ENCODE measurements around the gene PSORS1C1. TPM values are rescaled to one million over a fixed set of nuclear protein-coding genes. Genes with fewer than 3 reads are reported as not detected.
"Not testable (repeated sequence)": the region's sequence is repeated elsewhere in the genome, so short reads cannot be mapped to it uniquely, and the experiment has no call there.

PSORS1C1 gene
- polyA plus RNA-seq, 4 donors: 0.19 to 40.5 (median 19.6) TPM

- FAIRE-seq (no peak), DNase-seq (no peak)
- H3K27ac ChIP-seq (ENCODE audit: low read depth in 1 of 3, low read length in 2 of 3): no peak overlapping the region
- H3K4me3 ChIP-seq (ENCODE audit: low read depth in 1 of 3, low read length in 3 of 3): no peak overlapping the region
- 83 to 88% (median 87%) methylated on average over 13 of the region's 13 CpGs for WGBS, 3 donors
- H3K36me3 ChIP-seq (ENCODE audit: control insufficient read depth in 3 of 3, insufficient read depth in 2 of 3, low read depth in 1 of 3, low read length in 3 of 3): peaks cover 0 to 13% (median 0%) of the 10 kb centered on the region in 3 donors
- no peaks in the 10 kb centered on the region for H3K9me3 ChIP-seq (ENCODE audit: control insufficient read depth in 2 of 2, insufficient read depth in 1 of 2, low read depth in 1 of 2, low read length in 1 of 2)
- H3K27me3 ChIP-seq (ENCODE audit: control insufficient read depth in 3 of 3, insufficient read depth in 3 of 3, low read length in 3 of 3): peaks cover 0 to 2% (median 0%) of the 10 kb centered on the region in 3 donors
- peaks cover 0 to 9% (median 3%) of the 10 kb centered on the region in 3 donors for H3K4me1 ChIP-seq (ENCODE audit: control insufficient read depth in 3 of 3, insufficient read depth in 2 of 3, low read depth in 1 of 3, low read length in 2 of 3)
These were observed 48.0 kb downstream of the PSORS1C1 start for GRCh38 chr6:31162463-31163165.

GRCh38 chr6:31163922-31164321, 49.3 kb downstream of the PSORS1C1 start:
- FAIRE-seq (no peak), DNase-seq (no peak)
- Histone ChIP-seq H3K4me1 (ENCODE audit: control insufficient read depth in 3 of 3, insufficient read depth in 2 of 3, low read depth in 1 of 3, low read length in 2 of 3) (peaks cover 0 to 6% (median 3%) of the 10 kb centered on the region in 3 donors), H3K36me3 (ENCODE audit: control insufficient read depth in 3 of 3, insufficient read depth in 2 of 3, low read depth in 1 of 3, low read length in 3 of 3) (peaks cover 0 to 13% (median 0%) of the 10 kb centered on the region in 3 donors), H3K9me3 (ENCODE audit: control insufficient read depth in 2 of 2, insufficient read depth in 1 of 2, low read depth in 1 of 2, low read length in 1 of 2) (no peaks in the 10 kb centered on the region), H3K27ac (ENCODE audit: low read depth in 1 of 3, low read length in 2 of 3) (no peak overlapping the region), H3K4me3 (ENCODE audit: low read depth in 1 of 3, low read length in 3 of 3) (no peak overlapping the region), H3K27me3 (ENCODE audit: control insufficient read depth in 3 of 3, insufficient read depth in 3 of 3, low read length in 3 of 3) (peaks cover 0 to 2% (median 0%) of the 10 kb centered on the region in 3 donors)

DNA sequence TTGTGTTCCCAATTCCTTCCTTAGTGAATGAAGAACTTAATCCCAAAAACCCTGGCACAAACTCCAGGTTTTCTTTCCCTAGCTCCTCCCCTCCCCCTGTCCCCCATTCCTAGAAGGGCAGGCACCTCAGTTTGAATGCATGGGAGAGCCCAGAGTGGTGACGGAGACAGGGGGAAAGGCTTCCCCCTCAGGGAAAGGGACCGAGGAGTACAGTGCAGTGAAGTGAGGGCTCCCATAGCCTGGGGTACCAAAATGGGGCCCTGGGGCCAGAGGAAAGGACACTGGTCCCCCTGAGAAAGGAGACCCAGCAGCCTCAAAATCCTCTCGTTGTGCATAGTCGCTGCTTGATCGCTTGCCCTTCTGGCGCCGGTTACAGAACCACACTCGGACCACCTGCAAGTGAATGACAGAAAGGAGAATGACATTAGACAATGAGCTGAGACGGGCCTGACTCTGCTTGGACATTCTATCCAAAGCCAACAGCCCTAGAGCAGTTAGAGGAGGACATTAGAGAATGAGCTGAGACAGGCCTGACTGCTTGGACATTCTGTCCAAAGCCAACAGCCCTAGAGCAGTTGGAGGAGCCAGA, 50.0 kb downstream of the PSORS1C1 start:
- not testable (repeated sequence) for DNase-seq; H3K27ac ChIP-seq (ENCODE audit: low read depth in 1 of 3, low read length in 2 of 3); H3K4me1 ChIP-seq (ENCODE audit: control insufficient read depth in 3 of 3, insufficient read depth in 2 of 3, low read depth in 1 of 3, low read length in 2 of 3); FAIRE-seq; H3K27me3 ChIP-seq (ENCODE audit: control insufficient read depth in 3 of 3, insufficient read depth in 3 of 3, low read length in 3 of 3); H3K4me3 ChIP-seq (ENCODE audit: low read depth in 1 of 3, low read length in 3 of 3); H3K9me3 ChIP-seq (ENCODE audit: control insufficient read depth in 2 of 2, insufficient read depth in 1 of 2, low read depth in 1 of 2, low read length in 1 of 2)
- 91 to 96% (median 95%) methylated on average over 7 of the region's 9 CpGs for WGBS, 3 donors
- H3K36me3 ChIP-seq (ENCODE audit: control insufficient read depth in 3 of 3, insufficient read depth in 2 of 3, low read depth in 1 of 3, low read length in 3 of 3): peaks cover 0 to 13% (median 0%) of the 10 kb centered on the region in 3 donors

DNA sequence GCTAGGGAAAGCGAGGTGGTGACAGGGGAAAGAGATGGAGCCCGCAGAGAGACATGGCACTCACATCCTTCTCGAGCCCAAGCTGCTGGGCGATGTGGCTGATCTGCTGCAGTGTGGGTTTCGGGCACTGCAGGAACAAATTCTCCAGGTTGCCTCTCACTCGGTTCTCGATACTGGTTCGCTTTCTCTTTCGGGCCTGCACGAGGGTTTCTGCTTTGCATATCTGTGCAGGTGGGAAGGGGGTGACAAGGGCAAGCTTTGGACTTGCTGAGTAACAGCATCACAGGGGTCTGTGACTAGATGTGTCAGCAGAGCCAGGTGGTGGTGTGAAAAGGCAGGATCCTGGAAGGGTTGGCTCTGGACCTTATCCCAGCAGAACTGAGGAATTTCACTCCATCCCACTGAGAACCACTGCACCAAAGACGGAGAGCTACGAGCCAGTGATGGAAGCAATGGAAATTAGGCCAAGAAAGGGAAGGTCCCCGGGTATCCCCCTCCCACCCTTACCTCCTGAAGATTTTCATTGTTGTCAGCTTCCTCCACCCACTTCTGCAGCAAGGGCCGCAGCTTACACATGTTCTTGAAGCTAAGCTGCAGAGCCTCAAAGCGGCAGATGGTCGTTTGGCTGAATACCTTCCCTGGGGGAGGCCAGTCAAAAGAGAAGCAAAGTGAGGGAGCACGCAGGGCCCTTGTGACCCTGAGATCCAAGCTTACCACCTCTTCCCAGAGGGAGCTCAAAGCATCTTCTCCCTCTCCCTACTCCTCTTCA, 50.6 kb downstream of the PSORS1C1 start:
- 75 to 84% (median 82%) methylated on average over 17 of the region's 17 CpGs for WGBS, 3 donors
- H3K4me1 ChIP-seq (ENCODE audit: control insufficient read depth in 3 of 3, insufficient read depth in 2 of 3, low read depth in 1 of 3, low read length in 2 of 3); H3K4me3 ChIP-seq (ENCODE audit: low read depth in 1 of 3, low read length in 3 of 3); DNase-seq; H3K27ac ChIP-seq (ENCODE audit: low read depth in 1 of 3, low read length in 2 of 3); H3K9me3 ChIP-seq (ENCODE audit: control insufficient read depth in 2 of 2, insufficient read depth in 1 of 2, low read depth in 1 of 2, low read length in 1 of 2); H3K27me3 ChIP-seq (ENCODE audit: control insufficient read depth in 3 of 3, insufficient read depth in 3 of 3, low read length in 3 of 3); FAIRE-seq: not testable (repeated sequence)
- peaks cover 0 to 13% (median 0%) of the 10 kb centered on the region in 3 donors for H3K36me3 ChIP-seq (ENCODE audit: control insufficient read depth in 3 of 3, insufficient read depth in 2 of 3, low read depth in 1 of 3, low read length in 3 of 3)

DNA sequence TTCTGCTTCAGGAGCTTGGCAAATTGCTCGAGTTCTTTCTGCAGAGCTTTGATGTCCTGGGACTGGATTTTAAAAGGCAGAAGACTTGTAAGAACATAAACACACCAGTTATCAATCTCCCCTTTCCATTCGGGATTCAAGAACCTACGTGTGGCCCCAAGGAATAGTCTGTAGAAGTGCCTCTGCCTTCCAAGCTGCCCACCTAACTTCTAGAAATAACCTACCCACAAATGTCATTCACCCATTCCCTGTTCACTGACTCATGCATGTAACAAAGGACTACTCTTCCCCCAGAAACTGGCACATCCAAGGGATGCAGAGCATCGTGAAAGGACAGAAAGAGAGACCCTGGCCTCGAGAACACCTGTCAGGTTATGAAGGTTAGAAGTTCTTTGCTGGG, 51.4 kb downstream of the PSORS1C1 start:
- Histone ChIP-seq H3K4me1 (ENCODE audit: control insufficient read depth in 3 of 3, insufficient read depth in 2 of 3, low read depth in 1 of 3, low read length in 2 of 3) (no peaks in the 10 kb centered on the region), H3K4me3 (ENCODE audit: low read depth in 1 of 3, low read length in 3 of 3) (no peak overlapping the region), H3K27ac (ENCODE audit: low read depth in 1 of 3, low read length in 2 of 3) (no peak overlapping the region), H3K36me3 (ENCODE audit: control insufficient read depth in 3 of 3, insufficient read depth in 2 of 3, low read depth in 1 of 3, low read length in 3 of 3) (peaks cover 0 to 13% (median 0%) of the 10 kb centered on the region in 3 donors), H3K9me3 (ENCODE audit: control insufficient read depth in 2 of 2, insufficient read depth in 1 of 2, low read depth in 1 of 2, low read length in 1 of 2) (no peaks in the 10 kb centered on the region), H3K27me3 (ENCODE audit: control insufficient read depth in 3 of 3, insufficient read depth in 3 of 3, low read length in 3 of 3) (peaks cover 0 to 3% (median 0%) of the 10 kb centered on the region in 3 donors)
- FAIRE-seq: no peak
- no peak for DNase-seq
- WGBS, 3 donors: 66 to 79% (median 71%) methylated on average over 5 of the region's 5 CpGs

- H3K27ac ChIP-seq (ENCODE audit: low read depth in 1 of 3, low read length in 2 of 3): no peak overlapping the region
- no peak for FAIRE-seq
- WGBS, 3 donors: 76 to 100% (median 80%) methylated on average over 3 of the region's 3 CpGs
These were observed 54.0 kb downstream of the PSORS1C1 start for GRCh38 chr6:31168606-31169005.

DNA sequence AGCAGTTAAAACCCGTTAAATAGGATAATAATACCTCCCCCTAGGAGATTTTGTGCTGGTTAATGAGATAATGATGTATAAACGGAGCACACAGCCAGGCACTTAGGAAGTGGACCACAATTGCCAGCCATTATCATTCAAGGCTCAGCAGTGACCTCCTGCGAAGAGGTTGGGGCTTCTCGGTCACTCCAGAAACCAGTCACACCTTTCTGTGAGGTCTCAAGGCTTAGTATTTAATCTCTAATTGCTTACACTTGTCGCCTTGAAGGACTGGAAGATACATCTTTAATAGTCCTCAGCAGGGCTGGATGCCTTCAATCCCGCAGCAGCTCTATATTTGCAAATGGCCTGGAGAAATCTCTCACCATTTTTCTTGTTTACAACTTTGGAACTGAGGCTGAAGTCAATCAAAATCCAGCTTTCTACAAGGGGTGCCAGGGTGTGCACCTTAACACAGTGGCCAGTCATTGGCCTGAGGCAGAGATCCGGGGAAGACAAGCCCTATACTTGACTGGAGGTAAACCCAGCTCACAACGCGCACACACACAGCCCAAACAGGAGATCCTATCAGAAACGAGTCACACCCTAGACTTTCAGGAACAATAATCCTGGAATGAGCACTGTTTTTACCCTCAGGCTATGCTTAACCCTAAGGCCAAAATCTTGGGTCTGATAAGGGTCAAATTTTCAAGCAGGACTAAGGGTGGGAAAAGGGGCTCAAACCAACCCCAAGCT, 54.7 kb downstream of the PSORS1C1 start:
- Histone ChIP-seq H3K27me3 (ENCODE audit: control insufficient read depth in 3 of 3, insufficient read depth in 3 of 3, low read length in 3 of 3) (peaks cover 0 to 6% (median 0%) of the 10 kb centered on the region in 3 donors), H3K4me3 (ENCODE audit: low read depth in 1 of 3, low read length in 3 of 3) (no peak overlapping the region), H3K27ac (ENCODE audit: low read depth in 1 of 3, low read length in 2 of 3) (no peak overlapping the region), H3K4me1 (ENCODE audit: control insufficient read depth in 3 of 3, insufficient read depth in 2 of 3, low read depth in 1 of 3, low read length in 2 of 3) (no peaks in the 10 kb centered on the region), H3K9me3 (ENCODE audit: control insufficient read depth in 2 of 2, insufficient read depth in 1 of 2, low read depth in 1 of 2, low read length in 1 of 2) (no peaks in the 10 kb centered on the region), H3K36me3 (ENCODE audit: control insufficient read depth in 3 of 3, insufficient read depth in 2 of 3, low read depth in 1 of 3, low read length in 3 of 3) (no peaks in the 10 kb centered on the region)
- no peak for DNase-seq
- WGBS, 3 donors: 76 to 84% (median 80%) methylated on average over 10 of the region's 10 CpGs
- no peak for FAIRE-seq

More at GRCh38 chr6:31168606-31169005, 54.0 kb downstream of the PSORS1C1 start:
- Histone ChIP-seq H3K27me3 (ENCODE audit: control insufficient read depth in 3 of 3, insufficient read depth in 3 of 3, low read length in 3 of 3) (peaks cover 0 to 6% (median 0%) of the 10 kb centered on the region in 3 donors), H3K9me3 (ENCODE audit: control insufficient read depth in 2 of 2, insufficient read depth in 1 of 2, low read depth in 1 of 2, low read length in 1 of 2) (no peaks in the 10 kb centered on the region), H3K36me3 (ENCODE audit: control insufficient read depth in 3 of 3, insufficient read depth in 2 of 3, low read depth in 1 of 3, low read length in 3 of 3) (no peaks in the 10 kb centered on the region), H3K4me1 (ENCODE audit: control insufficient read depth in 3 of 3, insufficient read depth in 2 of 3, low read depth in 1 of 3, low read length in 2 of 3) (no peaks in the 10 kb centered on the region), H3K4me3 (ENCODE audit: low read depth in 1 of 3, low read length in 3 of 3) (no peak overlapping the region)
- DNase-seq: no peak
